NB4 (cell line): ENCODE measurements around the gene CYP26B1.

Experiments
- CTCF ChIP-seq: IDR thresholded peaks from one replicate; pipeline ENCODE4 v1.5.1; 2012; ENCODE audit warnings: low read depth, low read length
- MYC ChIP-seq: IDR thresholded peaks from 2 replicates; pipeline ENCODE4 v1.6.1; 2011; ENCODE audit warnings: low read depth, low read length
- POLR2A ChIP-seq: IDR thresholded peaks from 2 replicates; pipeline ENCODE4 v1.6.1; 2011; ENCODE audit warnings: mild to moderate bottlenecking; ENCODE audit not compliant: insufficient read length; ENCODE audit errors: extremely low read depth

DNA sequence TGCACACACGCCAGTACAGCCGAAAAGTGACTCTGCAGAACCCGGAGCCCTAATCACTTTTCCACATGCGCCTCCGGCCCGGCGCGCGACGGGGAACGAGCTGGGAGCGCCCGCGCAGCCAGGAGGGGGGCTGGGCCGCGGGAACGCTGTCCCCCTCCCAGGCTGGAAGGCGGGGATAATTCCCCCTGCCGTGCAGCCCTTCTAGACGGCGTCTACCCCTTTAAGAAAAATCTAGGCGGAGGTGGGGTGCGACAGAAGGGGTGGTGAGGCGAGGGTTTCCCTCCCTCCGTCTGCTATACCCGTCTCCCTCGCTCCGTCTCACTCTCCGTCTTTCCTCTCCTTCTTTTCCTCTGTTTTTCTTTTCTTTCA is 2.4 kb downstream of the CYP26B1 start:
- TF ChIP-seq CTCF (no peak), POLR2A (no peak), MYC (no peak)
